ENCODE data around the gene LMBRD2. TPM values are rescaled to one million over a fixed set of nuclear protein-coding genes. Genes with fewer than 3 reads are reported as not detected.

The LMBRD2 gene
- total RNA-seq, 2 experiments from 2014 or later, result 4.1 to 4.2 TPM

DNA sequence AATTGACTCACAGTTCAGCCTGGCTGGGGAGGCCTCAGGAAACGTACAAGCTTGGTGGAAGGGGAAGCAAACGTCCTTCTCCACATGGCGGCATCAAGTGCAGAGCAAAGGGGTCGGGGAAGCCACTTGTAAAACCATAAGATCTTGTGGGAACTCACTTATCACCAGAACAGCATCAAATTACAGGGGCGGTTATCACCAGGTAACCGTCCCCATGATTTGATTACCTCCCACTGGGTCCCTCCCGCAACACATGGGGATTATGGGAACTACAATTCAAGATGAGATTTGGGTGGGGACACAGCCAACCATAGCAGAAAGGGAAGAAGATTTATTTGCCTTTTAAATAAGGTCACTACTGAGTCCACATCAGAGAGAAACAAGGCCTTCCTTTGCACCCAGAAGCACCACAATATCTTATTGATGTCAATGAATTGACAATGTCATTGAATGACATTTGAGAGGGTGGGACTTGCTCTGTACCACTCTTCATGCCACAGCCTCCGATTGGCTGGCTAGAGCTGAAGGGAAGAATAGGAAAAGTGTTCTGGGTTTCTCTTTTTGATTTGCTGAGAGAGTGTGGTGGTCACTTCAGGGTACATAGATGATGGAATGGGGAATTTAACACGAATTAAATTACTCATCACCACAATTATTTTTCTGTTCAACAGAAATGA is 11.3 kb upstream of the LMBRD2 start:
- Histone ChIP-seq H3K27ac (ENCODE audit: low read depth in 1 of 2, low read length in 2 of 2) (no peak overlapping the region), H3K4me3 (ENCODE audit: low read length) (no peak overlapping the region), H3K27me3 (ENCODE audit: control insufficient read depth in 1 of 2, insufficient read depth in 2 of 2, low read length in 2 of 2) (no peaks in the 10 kb centered on the region), H3K9me3 (ENCODE audit: control insufficient read depth in 1 of 2, insufficient read depth in 1 of 2, low read length in 2 of 2) (no peaks in the 10 kb centered on the region), H3K4me1 (ENCODE audit: insufficient read depth, low read length) (no peaks in the 10 kb centered on the region), H3K36me3 (ENCODE audit: insufficient read depth, low read length) (peaks cover 76% of the 10 kb centered on the region)
- no peak for DNase-seq
- Mint-ChIP-seq H3K27me3 (no peaks in the 10 kb centered on the region), H3K9me3 (no peaks in the 10 kb centered on the region), H3K4me1 (ENCODE audit: low read depth) (peaks cover 32% of the 10 kb centered on the region), H3K4me3 (no peak overlapping the region), H3K36me3 (ENCODE audit: low read depth) (peaks cover 97% of the 10 kb centered on the region), H3K27ac (no peak overlapping the region)
- CTCF ChIA-PET, result interaction anchor here (1.2 kb wide), 1 partner anchor 79 kb away, joined by 3 read pairs; the partner anchor contains the start of gene NADK2
- intact Hi-C loops (cut with DNase I, micrococcal nuclease), result no loop called here
- TF ChIP-seq, protein P1, sequence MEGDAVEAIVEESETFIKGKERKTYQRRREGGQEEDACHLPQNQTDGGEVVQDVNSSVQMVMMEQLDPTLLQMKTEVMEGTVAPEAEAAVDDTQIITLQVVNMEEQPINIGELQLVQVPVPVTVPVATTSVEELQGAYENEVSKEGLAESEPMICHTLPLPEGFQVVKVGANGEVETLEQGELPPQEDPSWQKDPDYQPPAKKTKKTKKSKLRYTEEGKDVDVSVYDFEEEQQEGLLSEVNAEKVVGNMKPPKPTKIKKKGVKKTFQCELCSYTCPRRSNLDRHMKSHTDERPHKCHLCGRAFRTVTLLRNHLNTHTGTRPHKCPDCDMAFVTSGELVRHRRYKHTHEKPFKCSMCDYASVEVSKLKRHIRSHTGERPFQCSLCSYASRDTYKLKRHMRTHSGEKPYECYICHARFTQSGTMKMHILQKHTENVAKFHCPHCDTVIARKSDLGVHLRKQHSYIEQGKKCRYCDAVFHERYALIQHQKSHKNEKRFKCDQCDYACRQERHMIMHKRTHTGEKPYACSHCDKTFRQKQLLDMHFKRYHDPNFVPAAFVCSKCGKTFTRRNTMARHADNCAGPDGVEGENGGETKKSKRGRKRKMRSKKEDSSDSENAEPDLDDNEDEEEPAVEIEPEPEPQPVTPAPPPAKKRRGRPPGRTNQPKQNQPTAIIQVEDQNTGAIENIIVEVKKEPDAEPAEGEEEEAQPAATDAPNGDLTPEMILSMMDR (IDR thresholded peaks at IDR 0.05), result no peak
- ATAC-seq (ENCODE audit: poor library complexity), result no peak
- POLR2A ChIA-PET, result interaction anchor here (1.8 kb wide), 1 partner anchor 11 kb away, joined by 6 read pairs; the partner anchor contains the start of genes LMBRD2 and SKP2

DNA sequence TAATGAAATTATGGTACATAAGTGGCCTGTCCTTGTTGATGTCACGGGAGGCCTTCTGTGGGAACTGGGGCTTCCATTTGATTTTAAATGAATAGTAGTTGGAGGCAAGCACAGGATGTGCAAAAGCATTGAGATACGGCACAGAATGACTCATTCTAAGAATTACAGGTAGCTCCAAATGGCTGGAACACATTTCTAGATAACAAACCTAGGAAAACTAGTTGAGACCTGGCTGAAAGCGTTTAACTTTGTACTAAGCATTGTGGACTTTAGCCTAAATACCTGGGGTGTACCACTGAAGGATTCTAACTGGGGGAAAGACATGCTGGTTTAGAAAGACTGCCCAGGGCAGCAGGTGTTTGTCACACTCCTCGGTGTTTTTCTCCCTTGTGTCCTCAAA is 9.7 kb upstream of the LMBRD2 start:
- Mint-ChIP-seq H3K9me3 (no peaks in the 10 kb centered on the region), H3K4me3 (no peak overlapping the region), H3K4me1 (ENCODE audit: low read depth) (peaks cover 30% of the 10 kb centered on the region), H3K27ac (no peak overlapping the region), H3K36me3 (ENCODE audit: low read depth) (peaks cover 97% of the 10 kb centered on the region), H3K27me3 (no peaks in the 10 kb centered on the region)
- POLR2A ChIA-PET, result interaction anchor here (1.8 kb wide), 1 partner anchor 10 kb away, joined by 6 read pairs; the partner anchor contains the start of genes LMBRD2 and SKP2
- H3K36me3 ChIP-seq (ENCODE audit: insufficient read depth, low read length), result peaks cover 77% of the 10 kb centered on the region
- ATAC-seq (ENCODE audit: poor library complexity), result no peak
- DNase-seq, result no peak
- H3K27ac ChIP-seq (ENCODE audit: low read depth in 1 of 2, low read length in 2 of 2), result no peak overlapping the region
- intact Hi-C loops (cut with DNase I, micrococcal nuclease), result no loop called here
- TF ChIP-seq, protein P1 (IDR thresholded peaks at IDR 0.05), result no peak
- CTCF ChIA-PET, result no interaction called here
- H3K4me1 ChIP-seq (ENCODE audit: insufficient read depth, low read length), result peaks cover under 1% of the 10 kb centered on the region
- no peaks in the 10 kb centered on the region for H3K9me3 ChIP-seq (ENCODE audit: control insufficient read depth in 1 of 2, insufficient read depth in 1 of 2, low read length in 2 of 2)
- H3K4me3 ChIP-seq (ENCODE audit: low read length), result no peak overlapping the region
- no peaks in the 10 kb centered on the region for H3K27me3 ChIP-seq (ENCODE audit: control insufficient read depth in 1 of 2, insufficient read depth in 2 of 2, low read length in 2 of 2)

DNA sequence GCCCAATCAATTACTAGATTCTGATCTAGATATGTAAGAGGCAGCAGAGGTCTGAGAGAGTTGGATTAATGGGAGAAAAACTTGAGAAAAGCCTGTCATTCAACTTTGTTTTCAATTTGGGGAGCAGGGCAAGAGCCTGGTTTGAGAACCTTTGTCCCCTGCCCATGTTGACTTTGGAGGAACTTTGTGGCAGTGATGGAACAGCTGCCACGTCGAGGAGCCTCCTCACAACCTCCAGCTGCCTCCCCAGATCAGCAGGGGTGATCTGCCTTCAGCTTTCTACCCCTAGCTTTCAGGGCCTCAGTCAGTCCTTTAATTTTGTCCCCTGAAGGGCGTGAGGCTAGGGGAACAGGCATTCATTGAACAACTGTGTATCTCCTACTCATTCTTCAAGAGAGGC is 8.9 kb upstream of the LMBRD2 start:
- Histone ChIP-seq H3K27ac (ENCODE audit: low read depth in 1 of 2, low read length in 2 of 2) (no peak overlapping the region), H3K4me3 (ENCODE audit: low read length) (no peak overlapping the region), H3K27me3 (ENCODE audit: control insufficient read depth in 1 of 2, insufficient read depth in 2 of 2, low read length in 2 of 2) (no peaks in the 10 kb centered on the region), H3K36me3 (ENCODE audit: insufficient read depth, low read length) (peaks cover 79% of the 10 kb centered on the region), H3K9me3 (ENCODE audit: control insufficient read depth in 1 of 2, insufficient read depth in 1 of 2, low read length in 2 of 2) (no peaks in the 10 kb centered on the region), H3K4me1 (ENCODE audit: insufficient read depth, low read length) (peaks cover 3% of the 10 kb centered on the region)
- H3K9me3 Mint-ChIP-seq, result no peaks in the 10 kb centered on the region
- H3K27me3 Mint-ChIP-seq, result no peaks in the 10 kb centered on the region
- POLR2A ChIA-PET, result interaction anchor here (0.5 to 1.2 kb wide), 3 partner anchors 9 to 542 kb away, joined by 3 to 4 read pairs (median 3); partner anchors contain the start of genes LMBRD2 and SKP2
- peaks cover 38% of the 10 kb centered on the region for H3K4me1 Mint-ChIP-seq (ENCODE audit: low read depth)
- peaks cover 97% of the 10 kb centered on the region for H3K36me3 Mint-ChIP-seq (ENCODE audit: low read depth)
- intact Hi-C loops (cut with DNase I, micrococcal nuclease), result no loop called here
- no peak overlapping the region for H3K4me3 Mint-ChIP-seq
- no peak for DNase-seq
- ATAC-seq (ENCODE audit: poor library complexity), result no peak
- CTCF ChIA-PET, result no interaction called here
- TF ChIP-seq, protein P1 (IDR thresholded peaks at IDR 0.05), result no peak
- no peak overlapping the region for H3K27ac Mint-ChIP-seq

All from CD4-positive, alpha-beta T cell (primary cell).